SU-DHL-6 (cell line): Measurements from ENCODE around the gene SLC8A3.

Source experiments
- CTCF ChIP-seq: fragments of 200-600 bp; sonication (generic); IDR thresholded peaks from one replicate; pipeline ENCODE4 v1.5.1; 2017; ENCODE audit warnings: antibody characterized with exemption, mild to moderate bottlenecking, low read length, moderate library complexity; ENCODE audit not compliant: insufficient read depth, poor library complexity, severe bottlenecking
- EZH2phosphoT487 ChIP-seq: fragments of 200-600 bp; sonication (generic), shearing (Covaris generic); conservative IDR thresholded peaks from 2 replicates; pipeline ENCODE4 v1.6.1; 2018; ENCODE audit warnings: mild to moderate bottlenecking, antibody characterized with exemption, low read length, moderate library complexity, mixed read lengths

DNA sequence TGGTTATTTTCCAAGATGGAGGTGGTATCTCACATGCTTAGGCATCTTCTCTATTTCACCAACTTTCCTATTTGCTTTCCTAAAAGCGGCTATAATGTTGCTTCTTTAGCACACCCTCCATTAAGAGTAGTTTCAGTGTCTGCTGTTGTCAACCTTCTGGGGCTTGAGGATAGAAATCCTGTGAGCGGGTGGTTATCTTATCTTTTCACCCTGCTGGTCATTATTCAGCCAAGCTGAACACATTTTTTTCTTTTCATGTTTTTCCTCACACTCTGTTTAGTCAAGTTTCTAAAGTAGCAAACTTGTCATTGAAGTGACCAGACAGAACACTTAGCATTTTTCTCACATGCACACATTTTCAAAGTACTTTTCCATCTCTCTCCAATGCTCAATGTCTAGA lies 104.5 kb downstream of the SLC8A3 start:
- TF ChIP-seq CTCF = no peak
- TF ChIP-seq EZH2phosphoT487 = no peak
